GM18858 (cell line): ENCODE results near the gene CDH23.

Source experiments
- ATAC-seq: cut with Tn5 transposase; IDR thresholded peaks from one replicate; pipeline ENCODE4 v1.9.1; 2021; ENCODE audit not compliant: unreplicated experiment

CDH23 gene

GRCh38 chr10:71632896-71633600, 236.3 kb downstream of the CDH23 start:
- no peak for ATAC-seq

- ATAC-seq: no peak
These were observed 237.2 kb downstream of the CDH23 start for GRCh38 chr10:71633920-71634319.

GRCh38 chr10:71634531-71635164, 237.9 kb downstream of the CDH23 start:
- no peak for ATAC-seq

GRCh38 chr10:71635251-71635866, 238.6 kb downstream of the CDH23 start:
- ATAC-seq: no peak

GRCh38 chr10:71635867-71636266, 239.1 kb downstream of the CDH23 start:
- no peak for ATAC-seq

- no peak for ATAC-seq
These were observed 239.9 kb downstream of the CDH23 start for GRCh38 chr10:71636588-71636987.

- ATAC-seq: no peak
These were observed 240.6 kb downstream of the CDH23 start for GRCh38 chr10:71637305-71637704.

- no peak for ATAC-seq
These were observed 241.5 kb downstream of the CDH23 start for GRCh38 chr10:71638064-71638821.

- no peak for ATAC-seq
These were observed 242.4 kb downstream of the CDH23 start for GRCh38 chr10:71638822-71639719.

GRCh38 chr10:71640607-71641006, 243.9 kb downstream of the CDH23 start:
- ATAC-seq: no peak

GRCh38 chr10:71641449-71641848, 244.7 kb downstream of the CDH23 start:
- ATAC-seq: no peak

GRCh38 chr10:71641986-71642385, 245.3 kb downstream of the CDH23 start:
- ATAC-seq: no peak

GRCh38 chr10:71643904-71644303, 247.2 kb downstream of the CDH23 start:
- no peak for ATAC-seq

GRCh38 chr10:71644307-71645180, 247.8 kb downstream of the CDH23 start:
- ATAC-seq: no peak

GRCh38 chr10:71645185-71645584, 248.5 kb downstream of the CDH23 start:
- ATAC-seq: no peak

GRCh38 chr10:71646037-71646436, 249.3 kb downstream of the CDH23 start:
- no peak for ATAC-seq

- no peak for ATAC-seq
These were observed 250.0 kb downstream of the CDH23 start for GRCh38 chr10:71646592-71647292.

GRCh38 chr10:71647526-71648253, 251.0 kb downstream of the CDH23 start:
- ATAC-seq: no peak
